GM12878 (cell line): ENCODE results near the gene AGPAT4. TPM values are rescaled to one million over a fixed set of nuclear protein-coding genes. Genes with fewer than 3 reads are reported as not detected.

Experiments used
- ATAC-seq: fragments of 200-7000 bp; cut with Tn5 transposase; 3 replicates; pipeline ENCODE4 v1.9.1; 2020; ENCODE audit warnings: mild to moderate bottlenecking, moderate library complexity
- BruUV-seq: library from RNA; stranded (reverse); fragments of 400-500 nt; replicated peaks from 2 replicates; lab custom pipeline; 2021; lab: Mats Ljungman, UMichigan
- CTCF ChIA-PET: fragments of 300-600 bp; sonication (Branson Sonifier 250); formaldehyde crosslinking; extraction: SDS; loops from one replicate; lab custom pipeline; 2021; ENCODE audit warnings: inconsistent platforms; lab: Yijun Ruan, JAX
- POLR2A ChIA-PET: fragments of 350-600 bp; formaldehyde crosslinking; extraction: SDS; loops from one replicate; lab custom pipeline; 2021; ENCODE audit warnings: inconsistent platforms; lab: Charles Lee
- RAD21 ChIA-PET: fragments of 300-600 bp; sonication (Branson Sonifier 250); formaldehyde crosslinking; loops from one replicate; lab custom pipeline; 2023; ENCODE audit warnings: antibody characterized with exemption; ENCODE audit not compliant: unreplicated experiment; lab: Charles Lee
- SMC1A ChIA-PET: fragments of 300-600 bp; sonication (Branson Sonifier 250); formaldehyde crosslinking; loops from one replicate; lab custom pipeline; 2023; ENCODE audit not compliant: unreplicated experiment, uncharacterized antibody; lab: Charles Lee
- DNase-seq: peaks from one replicate; pipeline ENCODE4 v3.0.0-alpha.2; 2011; ENCODE audit warnings: low read depth, low spot score
- FAIRE-seq: peaks from 3 replicates; lab custom pipeline; 2011; peaks lifted over from hg19 to GRCh38; lab: Jason Lieb, UNC
- H2AFZ ChIP-seq: 2 replicates; pipeline ENCODE4 v1.6.0; 2011; ENCODE audit warnings: low read depth, low read length, control low read depth; ENCODE audit not compliant: control insufficient read depth
- H3K27ac ChIP-seq: 2 replicates; pipeline ENCODE4 v1.5.1; 2011; ENCODE audit warnings: control low read depth; ENCODE audit not compliant: control insufficient read depth, insufficient read depth
- H3K27me3 ChIP-seq, 2 experiments: replicated peaks in 1 of 2; 2 replicates each; pipeline versions ENCODE4 v1.6.0 to v1.6.1; 2011; ENCODE audit warnings: low read length in 1 of 2; ENCODE audit not compliant: control insufficient read depth in 2 of 2, insufficient read depth in 2 of 2
- H3K36me3 ChIP-seq, 2 experiments: 2 replicates each; pipeline ENCODE4 v1.5.1; 2011; ENCODE audit warnings: low read length in 1 of 2; ENCODE audit not compliant: control insufficient read depth in 2 of 2, insufficient read depth in 2 of 2
- H3K4me1 ChIP-seq: 2 replicates; pipeline ENCODE4 v1.6.1; 2011; ENCODE audit warnings: mild to moderate bottlenecking, low read length, moderate library complexity, mixed read lengths; ENCODE audit not compliant: control insufficient read depth, insufficient read depth
- H3K4me2 ChIP-seq: 2 replicates; pipeline ENCODE4 v1.6.0; 2011; ENCODE audit warnings: control low read depth; ENCODE audit not compliant: control insufficient read depth, insufficient read depth
- H3K4me3 ChIP-seq: fragments of 200-600 bp; sonication (generic); 2 replicates; pipeline ENCODE4 v1.5.1; 2016
- H3K79me2 ChIP-seq: 2 replicates; pipeline ENCODE4 v1.6.0; 2011; ENCODE audit warnings: low read length; ENCODE audit not compliant: control insufficient read depth, insufficient read depth
- H3K9ac ChIP-seq: 2 replicates; pipeline ENCODE4 v1.8.0; 2011; ENCODE audit warnings: low read length, control low read depth, mixed read lengths; ENCODE audit not compliant: control insufficient read depth, insufficient read depth
- H3K9me3 ChIP-seq: replicated peaks from 3 replicates; pipeline ENCODE4 v1.5.1; 2011; ENCODE audit warnings: mild to moderate bottlenecking, low read length; ENCODE audit not compliant: control insufficient read depth, insufficient read depth
- H4K20me1 ChIP-seq: 2 replicates; pipeline ENCODE4 v1.6.0; 2011; ENCODE audit not compliant: control insufficient read depth, insufficient read depth
- ATF7 ChIP-seq: fragments of 450-650 bp; IDR thresholded peaks from 2 replicates; pipeline ENCODE4 v1.6.1; 2016; ENCODE audit warnings: low read depth, mild to moderate bottlenecking
- EGR1 ChIP-seq, 2 experiments: IDR thresholded peaks; 1 replicate in 1 of 2; 2 replicates in 1 of 2; pipeline ENCODE4 v1.6.1; 2011 to 2012; ENCODE audit warnings: low read depth in 2 of 2, low read length in 2 of 2, borderline replicate concordance in 1 of 2, mild to moderate bottlenecking in 1 of 2, moderate library complexity in 1 of 2
- FOS ChIP-seq: IDR thresholded peaks from 3 replicates; pipeline ENCODE4 v1.6.1; 2011; ENCODE audit warnings: borderline replicate concordance; ENCODE audit not compliant: insufficient read length; ENCODE audit errors: extremely low read depth
- JUND ChIP-seq: IDR thresholded peaks from 2 replicates; pipeline ENCODE4 v1.6.1; 2012; ENCODE audit warnings: low read depth, mild to moderate bottlenecking, low read length, improper control_type of control experiment, moderate library complexity
- LARP7 ChIP-seq: fragments of 450-650 bp; IDR thresholded peaks from 2 replicates; pipeline ENCODE4 v1.6.1; 2017; ENCODE audit warnings: mild to moderate bottlenecking
- MTA2 ChIP-seq: fragments of 450-650 bp; IDR thresholded peaks from 2 replicates; pipeline ENCODE4 v1.6.1; 2016; ENCODE audit warnings: low read depth, mild to moderate bottlenecking, moderate library complexity
- RUNX3 ChIP-seq: IDR thresholded peaks from 2 replicates; pipeline ENCODE4 v1.6.1; 2012; ENCODE audit warnings: low read length, inconsistent platforms
- SMAD1 ChIP-seq: fragments of 450-650 bp; IDR thresholded peaks from 2 replicates; pipeline ENCODE4 v1.6.1; 2018; ENCODE audit warnings: mild to moderate bottlenecking, low read depth; ENCODE audit not compliant: partially characterized antibody
- STAT3 ChIP-seq: IDR thresholded peaks from 2 replicates; pipeline ENCODE4 v1.6.1; 2011; ENCODE audit warnings: low read depth, low read length, improper control_type of control experiment
- ZNF687 ChIP-seq: fragments of 450-650 bp; IDR thresholded peaks from 2 replicates; pipeline ENCODE4 v1.6.1; 2017; ENCODE audit warnings: mild to moderate bottlenecking, moderate library complexity
- WGBS: methylation state at CpG from one replicate; pipeline ENCODE4 v1.1.6; 2016; ENCODE audit warnings: low lambda C conversion rate; ENCODE audit not compliant: insufficient replicate concordance, insufficient coverage; ENCODE audit errors: missing lambda C conversion rate; 5-methylcytosine and 5-hydroxymethylcytosine counted together
- in situ Hi-C: fragments of 300-500 bp; cut with MboI; formaldehyde crosslinking; loops from 9 replicates; pipeline ENCODE4 v1.14.3; 2018; ENCODE audit warnings: mixed read lengths
- intact Hi-C: fragments of 100-400 bp; cut with micrococcal nuclease; formaldehyde crosslinking; loops from one replicate; pipeline ENCODE4 v1.14.2; 2022; ENCODE audit not compliant: unreplicated experiment
- polyA plus RNA-seq, 11 experiments: library from polyadenylated mRNA; depleted of rRNA in 4 of 11; unstranded in 6 of 11; stranded (reverse) in 5 of 11; fragments of >200 nt; fragmentation: Nextera tagmentation in 4 of 11; fragmentation: Illumina TruSeq in 1 of 11; extraction: Ambion mirVana in 4 of 11; extraction: Trizol in 1 of 11; gene quantifications; 1 replicate in 1 of 11; 2 replicates in 10 of 11; pipeline versions ENCODE4 v1.2.1 to v1.2.3, GENCODE V29; 2011 to 2016; ENCODE audit warnings: inconsistent platforms in 2 of 11, missing spikeins in 2 of 11, low read depth in 1 of 11
- total RNA-seq, 4 experiments: library from RNA; depleted of rRNA in 3 of 4; stranded (reverse); fragments of >200 nt in 3 of 4; fragmentation: Illumina TruSeq in 1 of 4; extraction: Trizol in 1 of 4; gene quantifications; 2 replicates each; pipeline versions ENCODE4 v1.2.1 to v1.2.3, GENCODE V29; 2013 to 2021
- TF ChIP-seq, protein P1 (sequence below): IDR thresholded peaks from 2 replicates; pipeline ENCODE4 v1.6.1; 2012; ENCODE audit warnings: low read length, inconsistent platforms
- TF ChIP-seq, protein P2 (sequence below): IDR thresholded peaks from 2 replicates; pipeline ENCODE4 v1.6.1; 2012; ENCODE audit warnings: low read depth, low read length, improper control_type of control experiment

AGPAT4 gene
- total and polyA plus RNA-seq, 10 of the 15 experiments (the other 5 are each of a cell fraction or from before 2014, with no cell fraction given), result 0.34 to 2.2 (median 1.3) TPM

- H3K79me2 ChIP-seq, result no peaks in the 10 kb centered on the region
- DNase-seq, result no peak
- in situ Hi-C loops, result no loop called here
- H3K4me2 ChIP-seq, result no peak overlapping the region
- no peak for TF ChIP-seq STAT3
- TF ChIP-seq JUND, result no peak
- no peak for TF ChIP-seq EGR1 (IDR thresholded peaks at IDR 0.05; ENCODE audit: borderline replicate concordance in 1 of 2, low read depth in 2 of 2, low read length in 2 of 2)
- TF ChIP-seq ATF7, result no peak
- TF ChIP-seq, protein P1, sequence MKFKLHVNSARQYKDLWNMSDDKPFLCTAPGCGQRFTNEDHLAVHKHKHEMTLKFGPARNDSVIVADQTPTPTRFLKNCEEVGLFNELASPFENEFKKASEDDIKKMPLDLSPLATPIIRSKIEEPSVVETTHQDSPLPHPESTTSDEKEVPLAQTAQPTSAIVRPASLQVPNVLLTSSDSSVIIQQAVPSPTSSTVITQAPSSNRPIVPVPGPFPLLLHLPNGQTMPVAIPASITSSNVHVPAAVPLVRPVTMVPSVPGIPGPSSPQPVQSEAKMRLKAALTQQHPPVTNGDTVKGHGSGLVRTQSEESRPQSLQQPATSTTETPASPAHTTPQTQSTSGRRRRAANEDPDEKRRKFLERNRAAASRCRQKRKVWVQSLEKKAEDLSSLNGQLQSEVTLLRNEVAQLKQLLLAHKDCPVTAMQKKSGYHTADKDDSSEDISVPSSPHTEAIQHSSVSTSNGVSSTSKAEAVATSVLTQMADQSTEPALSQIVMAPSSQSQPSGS, result no peak
- TF ChIP-seq ZNF687, result no peak
- no peak for TF ChIP-seq SMAD1
- TF ChIP-seq LARP7, result no peak
- TF ChIP-seq RUNX3, result no peak
- no peak for TF ChIP-seq MTA2
- TF ChIP-seq, protein P2, sequence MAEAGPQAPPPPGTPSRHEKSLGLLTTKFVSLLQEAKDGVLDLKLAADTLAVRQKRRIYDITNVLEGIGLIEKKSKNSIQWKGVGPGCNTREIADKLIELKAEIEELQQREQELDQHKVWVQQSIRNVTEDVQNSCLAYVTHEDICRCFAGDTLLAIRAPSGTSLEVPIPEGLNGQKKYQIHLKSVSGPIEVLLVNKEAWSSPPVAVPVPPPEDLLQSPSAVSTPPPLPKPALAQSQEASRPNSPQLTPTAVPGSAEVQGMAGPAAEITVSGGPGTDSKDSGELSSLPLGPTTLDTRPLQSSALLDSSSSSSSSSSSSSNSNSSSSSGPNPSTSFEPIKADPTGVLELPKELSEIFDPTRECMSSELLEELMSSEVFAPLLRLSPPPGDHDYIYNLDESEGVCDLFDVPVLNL, result no peak
- TF ChIP-seq FOS, result no peak
- TF ChIP-seq, all 136 proteins: peak for 0
- ChIA-PET CTCF (interaction anchor here (0.6 to 1.2 kb wide), 3 partner anchors 157 to 474 kb away, joined by 3 read pairs; no protein-coding TSS in a partner anchor), POLR2A (no interaction called here), RAD21 (no interaction called here), SMC1A (interaction anchor here (1.2 kb wide), 1 partner anchor 221 kb away, joined by 4 read pairs; no protein-coding TSS in a partner anchor)
- no peak overlapping the region for H3K27ac ChIP-seq
- H4K20me1 ChIP-seq, result no peaks in the 10 kb centered on the region
- intact Hi-C loops, result loop anchor here (5.0 kb wide), 1 partner anchor 222 kb away; no protein-coding TSS in a partner anchor
- WGBS, result 44% methylated on average over 5 of the region's 5 CpGs
- no peak overlapping the region for H3K9ac ChIP-seq
- no peaks in the 10 kb centered on the region for H3K27me3 ChIP-seq
- BruUV-seq, result no TSS peak
- no peak overlapping the region for H3K4me3 ChIP-seq
- no peaks in the 10 kb centered on the region for H3K36me3 ChIP-seq
- FAIRE-seq (no peak), ATAC-seq (no peak)
- no peaks in the 10 kb centered on the region for H3K9me3 ChIP-seq
- no peak overlapping the region for H2AFZ ChIP-seq
- no peaks in the 10 kb centered on the region for H3K4me1 ChIP-seq
Observed at GRCh38 chr6:161150136-161150535, 123.7 kb downstream of the AGPAT4 start.
